NCI-H82 treated with DMSO at 0.1 percent for 48 hours (cell line): Measurements from ENCODE around the gene SLC25A27.
"Not testable (repeated sequence)": the region's sequence is repeated elsewhere in the genome, so short reads cannot be mapped to it uniquely, and the experiment has no call there.

ENCODE experiments used
- DNase-seq: peaks from one replicate; lab custom pipeline; 2025; ENCODE audit not compliant: unreplicated experiment; lab: John Stamatoyannopoulos, UW

Gene SLC25A27, protein sequence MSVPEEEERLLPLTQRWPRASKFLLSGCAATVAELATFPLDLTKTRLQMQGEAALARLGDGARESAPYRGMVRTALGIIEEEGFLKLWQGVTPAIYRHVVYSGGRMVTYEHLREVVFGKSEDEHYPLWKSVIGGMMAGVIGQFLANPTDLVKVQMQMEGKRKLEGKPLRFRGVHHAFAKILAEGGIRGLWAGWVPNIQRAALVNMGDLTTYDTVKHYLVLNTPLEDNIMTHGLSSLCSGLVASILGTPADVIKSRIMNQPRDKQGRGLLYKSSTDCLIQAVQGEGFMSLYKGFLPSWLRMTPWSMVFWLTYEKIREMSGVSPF

GRCh38 chr6:46652603-46653438, at the start of gene SLC25A27, which contains the start of gene CYP39A1:
TSS of gene SLC25A27 (plus strand) at chr6:46652975. CDS start at chr6:46653193, 218 bp downstream.
TSS of gene CYP39A1 (minus strand) at chr6:46652818. CDS start at chr6:46652582, 236 bp downstream.
- DNase-seq, result peak; percentile 65

GRCh38 chr6:46605091-46605797, 47.5 kb upstream of the SLC25A27 start:
- no peak for DNase-seq

DNA sequence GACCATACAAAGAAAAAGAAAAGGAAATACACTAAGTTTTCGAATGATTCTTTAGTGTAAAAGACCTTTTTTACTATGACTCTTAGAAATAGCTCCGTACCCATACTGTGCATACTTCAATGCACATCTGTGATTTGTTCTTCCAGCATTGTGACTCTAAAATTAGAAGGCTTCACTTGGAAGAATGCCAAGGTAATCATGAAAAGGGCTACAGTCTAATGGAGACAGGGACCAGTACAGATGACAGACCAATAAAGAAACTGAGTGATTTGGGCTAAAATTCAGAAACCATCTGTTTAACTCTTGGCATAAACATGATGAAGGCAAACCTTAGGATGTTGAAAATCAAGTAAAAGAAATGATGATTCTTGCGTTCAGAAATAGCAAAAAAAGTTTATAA, 46.4 kb upstream of the SLC25A27 start:
- no peak for DNase-seq

DNA sequence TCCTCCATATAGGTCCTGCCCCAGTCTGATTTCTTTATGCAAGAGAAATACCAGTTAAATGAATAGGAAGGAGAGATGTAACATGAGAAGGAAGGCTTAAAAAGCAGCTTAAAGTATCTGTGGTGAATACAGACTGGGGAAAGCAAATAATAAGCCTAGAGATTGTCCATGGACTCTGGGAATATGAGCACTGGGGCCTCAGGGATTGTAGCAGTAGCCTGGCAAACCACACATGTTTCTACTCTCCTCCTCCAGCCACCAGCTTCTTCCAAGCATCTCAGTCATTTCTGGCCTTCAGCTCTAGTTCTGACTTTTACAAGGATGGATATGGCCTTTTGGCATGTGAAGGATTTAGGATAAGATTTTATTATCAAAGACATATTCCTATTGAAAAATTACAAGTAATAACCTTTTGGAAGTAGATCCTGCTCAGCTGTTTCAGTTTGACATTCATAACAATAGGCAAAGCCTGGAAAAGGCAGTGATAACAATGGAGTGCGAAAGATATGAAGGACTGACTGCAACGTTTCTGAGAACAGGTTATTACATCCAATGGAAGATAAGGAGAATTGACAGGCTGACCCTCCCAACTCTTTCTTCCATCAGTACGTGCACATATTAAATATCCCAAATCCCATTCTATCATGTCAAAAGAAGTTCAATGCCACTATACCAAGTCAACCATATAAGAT, 41.8 kb upstream of the SLC25A27 start:
- DNase-seq, result peak; percentile 13

- no peak for DNase-seq
Observed at GRCh38 chr6:46612645-46613044, 40.1 kb upstream of the SLC25A27 start.

- DNase-seq, result no peak
Observed at GRCh38 chr6:46618726-46619125, 34.0 kb upstream of the SLC25A27 start.

DNA sequence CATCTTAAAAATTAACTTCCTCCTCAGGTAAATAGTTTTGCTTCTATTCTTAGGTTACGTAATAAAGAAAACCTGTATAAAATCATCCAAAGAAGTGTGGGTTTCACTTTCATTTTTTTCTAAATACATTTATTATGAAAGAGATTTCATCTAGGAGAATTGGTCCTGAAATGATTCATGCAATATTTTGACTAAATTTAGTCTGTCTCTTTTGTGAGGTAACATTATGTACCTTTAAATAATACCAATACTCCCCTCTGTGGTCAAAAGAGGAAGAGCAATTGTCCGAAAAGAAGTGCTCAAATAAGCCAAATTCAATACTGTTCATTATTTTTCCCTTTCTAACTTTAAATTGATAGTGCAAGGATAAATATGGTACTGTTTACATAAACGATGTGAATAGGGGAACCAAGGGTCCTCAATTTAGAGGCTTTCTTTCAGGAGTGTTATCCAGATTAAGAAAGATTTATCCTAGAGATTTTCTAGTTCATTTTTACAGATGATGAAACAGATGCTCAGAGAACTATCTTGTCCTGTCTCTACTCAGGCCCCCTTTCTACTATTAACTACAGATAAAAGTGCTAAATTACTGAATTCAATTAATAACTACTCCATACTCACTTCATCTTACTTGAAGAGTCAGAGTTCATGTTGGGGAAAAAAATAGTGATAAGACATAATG, 26.4 kb upstream of the SLC25A27 start:
- DNase-seq, result no peak

DNA sequence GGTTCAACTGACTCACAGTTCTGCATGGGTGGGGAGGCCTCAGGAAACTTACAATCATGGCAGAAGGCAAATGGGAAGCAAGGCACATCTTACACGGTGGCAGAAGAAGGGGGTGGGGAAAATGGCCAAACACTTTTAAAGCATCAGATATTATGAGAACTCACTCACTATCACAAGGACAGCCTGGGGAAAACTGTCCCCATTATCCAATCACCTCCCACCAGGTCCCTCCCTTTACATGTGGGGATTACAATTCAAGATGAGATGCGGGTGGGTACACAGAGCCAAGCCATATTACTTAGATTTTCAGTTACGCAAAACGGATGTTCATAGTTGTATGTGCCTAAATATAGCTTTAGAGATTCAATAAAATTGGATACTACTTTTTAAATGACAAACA, 25.8 kb upstream of the SLC25A27 start:
- no peak for DNase-seq

DNA sequence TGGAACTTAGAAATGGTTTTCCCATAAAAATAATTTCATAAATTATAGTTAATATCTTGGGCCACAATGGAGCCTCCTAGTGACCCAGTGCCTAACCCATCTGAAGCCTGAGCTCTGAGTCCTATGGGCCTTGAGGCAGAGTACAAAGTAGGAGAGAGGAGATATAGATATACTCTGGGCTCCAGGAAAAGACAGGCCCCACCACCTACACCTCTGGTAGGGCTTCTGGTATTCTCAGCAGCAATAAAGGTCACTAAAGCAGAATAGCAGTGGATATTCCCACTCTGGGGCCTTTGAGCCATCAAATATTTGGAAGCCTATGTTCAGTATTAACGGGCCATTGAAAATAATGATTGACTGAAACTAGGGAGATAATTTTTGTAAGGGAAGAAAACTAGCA, 24.3 kb upstream of the SLC25A27 start:
- no peak for DNase-seq

DNA sequence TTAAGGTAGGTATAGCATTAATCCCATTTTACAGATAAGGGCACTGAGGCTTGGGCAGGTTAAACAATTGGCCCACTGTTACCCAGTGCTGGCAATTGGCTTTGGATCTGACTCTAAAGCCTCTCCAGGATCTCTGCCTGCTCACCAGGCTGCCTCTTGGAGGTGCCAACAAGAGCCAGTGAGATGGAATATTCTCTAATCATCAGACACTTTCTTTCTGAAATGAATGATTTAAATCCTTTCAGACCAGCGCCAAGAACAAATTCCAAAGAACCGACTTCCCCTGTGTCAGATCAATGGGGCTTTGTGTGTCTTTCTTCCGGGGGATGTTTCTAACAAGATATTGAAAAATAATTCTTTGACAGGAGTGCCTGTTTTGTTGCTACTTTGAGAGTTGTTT, 23.8 kb upstream of the SLC25A27 start:
- no peak for DNase-seq

DNA sequence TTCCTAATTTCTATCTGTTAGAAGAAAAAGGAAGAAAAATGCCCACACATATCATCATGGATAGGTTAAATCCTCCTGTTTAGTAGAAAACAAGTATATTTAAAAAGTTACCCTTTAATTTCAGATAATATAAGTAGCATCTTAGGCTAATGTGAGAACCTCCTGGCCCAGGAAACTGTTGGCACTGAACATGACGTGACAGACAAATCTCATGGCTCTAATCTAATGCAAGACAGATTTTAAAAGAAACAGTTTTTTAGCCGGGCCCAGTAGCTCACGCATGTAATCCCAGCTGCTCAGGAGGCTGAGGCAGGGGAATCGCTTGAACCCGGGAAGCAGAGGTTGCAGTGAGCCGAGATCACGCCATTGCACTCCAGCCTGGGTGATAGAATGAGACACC, 23.1 kb upstream of the SLC25A27 start:
- no peak for DNase-seq

DNA sequence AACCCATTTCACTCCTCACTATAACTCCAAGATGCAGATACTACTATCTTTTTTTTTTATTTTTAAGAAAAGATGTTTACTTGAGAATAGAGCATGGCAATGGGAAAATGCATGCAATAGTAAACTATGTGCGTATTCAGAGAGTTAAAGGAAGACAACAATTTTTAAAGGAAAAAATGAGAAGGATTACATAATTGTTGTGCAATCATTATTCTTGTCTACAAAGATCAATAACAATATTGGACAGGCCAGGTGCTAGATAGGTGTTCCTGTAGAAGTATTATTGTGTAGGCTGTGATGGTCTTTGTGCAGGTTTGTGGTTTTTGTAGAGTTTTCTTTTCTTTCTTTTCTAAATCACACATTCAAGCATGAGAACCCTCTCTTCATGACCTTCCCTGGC, 20.7 kb upstream of the SLC25A27 start:
- no peak for DNase-seq

DNA sequence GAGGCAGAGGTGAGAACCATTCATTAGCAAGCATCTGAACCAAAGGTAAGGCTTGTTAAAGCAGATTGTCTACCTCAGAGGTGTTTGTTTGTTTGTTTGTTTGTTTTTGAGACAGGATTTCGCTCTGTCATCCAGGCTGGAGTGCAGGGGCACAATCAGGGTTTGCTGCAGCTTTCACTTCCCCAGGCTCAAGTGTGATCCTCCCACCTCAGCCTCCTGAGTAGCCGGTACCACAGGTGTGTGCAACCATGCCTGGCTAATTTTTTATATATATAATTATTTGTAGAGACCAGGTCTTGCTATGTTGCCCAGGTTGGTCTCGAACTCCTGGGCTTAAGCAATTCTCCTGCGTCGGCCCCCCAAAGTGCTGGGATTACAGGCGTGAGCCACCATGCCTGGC, 17.3 kb upstream of the SLC25A27 start:
- DNase-seq, result no peak

GRCh38 chr6:46637145-46637544, 15.6 kb upstream of the SLC25A27 start:
- no peak for DNase-seq

DNA sequence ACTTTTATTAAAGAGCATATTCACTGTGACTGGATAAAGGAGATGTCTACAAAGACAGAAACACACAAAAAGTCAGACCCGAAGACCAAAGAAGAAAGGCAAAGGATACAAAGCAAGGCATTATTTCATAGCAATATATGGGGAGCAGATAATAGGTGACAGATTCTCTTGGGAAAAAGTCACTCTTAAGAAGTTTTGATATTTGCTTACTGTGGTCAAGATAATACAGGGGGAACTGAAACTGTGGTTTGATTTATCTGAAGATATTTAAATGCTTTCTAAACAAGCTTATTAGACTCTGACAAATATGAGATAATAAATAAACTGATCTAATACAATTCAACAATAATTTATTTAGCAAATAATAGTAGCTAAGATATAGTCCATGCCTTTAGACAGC, 14.8 kb upstream of the SLC25A27 start:
- DNase-seq, result no peak

- no peak for DNase-seq
Observed at GRCh38 chr6:46638650-46639049, 14.1 kb upstream of the SLC25A27 start.

GRCh38 chr6:46642928-46643751, 9.6 kb upstream of the SLC25A27 start:
- DNase-seq, result no peak

DNA sequence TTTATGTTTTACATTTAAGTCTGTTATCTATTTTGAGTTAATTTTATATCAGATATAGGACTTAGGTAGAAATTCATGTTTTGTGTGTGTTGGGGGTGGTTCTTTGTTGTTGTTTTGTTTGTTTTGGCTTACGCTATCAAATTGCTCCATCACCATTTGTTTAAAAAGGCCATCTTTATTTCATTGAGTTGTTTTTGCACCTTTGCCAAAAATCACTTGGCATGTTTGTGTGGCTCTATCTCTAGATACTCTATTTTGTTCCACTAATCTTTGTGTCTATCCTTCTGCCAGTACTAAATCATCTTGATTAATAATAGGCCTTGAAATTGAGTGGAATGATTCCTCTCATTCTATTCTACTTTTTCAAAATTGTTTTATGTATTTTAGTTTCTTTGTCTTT, 7.5 kb upstream of the SLC25A27 start:
- DNase-seq, result no peak

DNA sequence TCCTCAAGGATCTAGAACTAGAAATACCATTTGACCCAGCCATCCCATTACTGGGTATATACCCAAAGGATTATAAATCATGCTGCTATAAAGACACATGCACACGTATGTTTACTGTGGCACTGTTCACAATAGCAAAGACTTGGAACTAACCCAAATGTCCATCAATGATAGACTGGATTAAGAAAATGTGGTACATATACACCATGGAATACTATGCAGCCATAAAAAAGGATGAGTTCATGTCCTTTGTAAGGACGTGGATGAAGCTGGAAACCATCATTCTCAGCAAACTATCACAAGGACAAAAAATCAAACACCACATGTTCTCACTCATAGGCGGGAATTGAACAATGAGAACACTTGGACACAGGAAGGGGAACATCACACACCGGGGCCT, 4.7 kb upstream of the SLC25A27 start:
- DNase-seq, result not testable (repeated sequence)
